ENCODE data around the gene TRPV6.

Gene TRPV6

DNA sequence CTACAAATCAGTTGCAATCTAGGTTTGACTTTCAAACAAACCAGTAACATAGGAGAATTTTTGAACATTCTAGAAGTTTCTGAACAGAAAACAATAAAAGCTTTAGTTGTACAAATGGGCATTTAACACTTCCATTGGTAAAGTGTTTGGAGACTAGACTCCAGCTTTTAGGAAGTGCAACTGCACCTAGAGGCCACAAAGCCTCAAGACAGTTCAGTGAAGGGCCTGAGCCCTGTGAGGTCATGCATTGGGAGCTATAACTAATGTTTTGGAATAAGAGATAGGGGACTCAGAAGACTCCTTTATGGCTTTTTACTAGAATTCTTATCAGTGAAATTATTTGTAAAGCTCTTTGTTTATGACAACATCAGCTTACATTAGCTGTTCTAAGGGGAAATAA is 33.6 kb downstream of the TRPV6 start:
- TF ChIP-seq POLR2AphosphoS5 (IDR thresholded peaks at IDR 0.05; ENCODE audit: low read depth, low read length) = no peak
- TF ChIP-seq TAF1 (IDR thresholded peaks at IDR 0.05; ENCODE audit: borderline replicate concordance, insufficient read depth, low read length) = no peak
- no peak for TF ChIP-seq SIN3A (IDR thresholded peaks at IDR 0.05; ENCODE audit: borderline replicate concordance, insufficient read depth, low read length)
- TF ChIP-seq FOXP2 (optimal IDR thresholded peaks at IDR 0.05; ENCODE audit: borderline replicate concordance, extremely low read depth, extremely low read length, insufficient read depth) = no peak

- TF ChIP-seq SIN3A (IDR thresholded peaks at IDR 0.05; ENCODE audit: borderline replicate concordance, insufficient read depth, low read length) (no peak), FOXP2 (optimal IDR thresholded peaks at IDR 0.05; ENCODE audit: borderline replicate concordance, extremely low read depth, extremely low read length, insufficient read depth) (no peak), POLR2AphosphoS5 (IDR thresholded peaks at IDR 0.05; ENCODE audit: low read depth, low read length) (no peak), TAF1 (IDR thresholded peaks at IDR 0.05; ENCODE audit: borderline replicate concordance, insufficient read depth, low read length) (no peak)
- TF ChIP-seq, protein P1, sequence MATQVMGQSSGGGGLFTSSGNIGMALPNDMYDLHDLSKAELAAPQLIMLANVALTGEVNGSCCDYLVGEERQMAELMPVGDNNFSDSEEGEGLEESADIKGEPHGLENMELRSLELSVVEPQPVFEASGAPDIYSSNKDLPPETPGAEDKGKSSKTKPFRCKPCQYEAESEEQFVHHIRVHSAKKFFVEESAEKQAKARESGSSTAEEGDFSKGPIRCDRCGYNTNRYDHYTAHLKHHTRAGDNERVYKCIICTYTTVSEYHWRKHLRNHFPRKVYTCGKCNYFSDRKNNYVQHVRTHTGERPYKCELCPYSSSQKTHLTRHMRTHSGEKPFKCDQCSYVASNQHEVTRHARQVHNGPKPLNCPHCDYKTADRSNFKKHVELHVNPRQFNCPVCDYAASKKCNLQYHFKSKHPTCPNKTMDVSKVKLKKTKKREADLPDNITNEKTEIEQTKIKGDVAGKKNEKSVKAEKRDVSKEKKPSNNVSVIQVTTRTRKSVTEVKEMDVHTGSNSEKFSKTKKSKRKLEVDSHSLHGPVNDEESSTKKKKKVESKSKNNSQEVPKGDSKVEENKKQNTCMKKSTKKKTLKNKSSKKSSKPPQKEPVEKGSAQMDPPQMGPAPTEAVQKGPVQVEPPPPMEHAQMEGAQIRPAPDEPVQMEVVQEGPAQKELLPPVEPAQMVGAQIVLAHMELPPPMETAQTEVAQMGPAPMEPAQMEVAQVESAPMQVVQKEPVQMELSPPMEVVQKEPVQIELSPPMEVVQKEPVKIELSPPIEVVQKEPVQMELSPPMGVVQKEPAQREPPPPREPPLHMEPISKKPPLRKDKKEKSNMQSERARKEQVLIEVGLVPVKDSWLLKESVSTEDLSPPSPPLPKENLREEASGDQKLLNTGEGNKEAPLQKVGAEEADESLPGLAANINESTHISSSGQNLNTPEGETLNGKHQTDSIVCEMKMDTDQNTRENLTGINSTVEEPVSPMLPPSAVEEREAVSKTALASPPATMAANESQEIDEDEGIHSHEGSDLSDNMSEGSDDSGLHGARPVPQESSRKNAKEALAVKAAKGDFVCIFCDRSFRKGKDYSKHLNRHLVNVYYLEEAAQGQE (IDR thresholded peaks at IDR 0.05; ENCODE audit: insufficient read depth in 1 of 2, low read depth in 2 of 2, low read length in 2 of 2) = no peak
Observed at GRCh38 chr7:142851269-142851668, 34.3 kb downstream of the TRPV6 start.

- TF ChIP-seq TAF1 (IDR thresholded peaks at IDR 0.05; ENCODE audit: borderline replicate concordance, insufficient read depth, low read length) = no peak
- TF ChIP-seq, protein P1 (IDR thresholded peaks at IDR 0.05; ENCODE audit: insufficient read depth in 1 of 2, low read depth in 2 of 2, low read length in 2 of 2) = no peak
- TF ChIP-seq SIN3A (IDR thresholded peaks at IDR 0.05; ENCODE audit: borderline replicate concordance, insufficient read depth, low read length) = no peak
- TF ChIP-seq FOXP2 (optimal IDR thresholded peaks at IDR 0.05; ENCODE audit: borderline replicate concordance, extremely low read depth, extremely low read length, insufficient read depth) = no peak
- TF ChIP-seq POLR2AphosphoS5 (IDR thresholded peaks at IDR 0.05; ENCODE audit: low read depth, low read length) = no peak
Observed at GRCh38 chr7:142847353-142847752, 38.2 kb downstream of the TRPV6 start.

DNA sequence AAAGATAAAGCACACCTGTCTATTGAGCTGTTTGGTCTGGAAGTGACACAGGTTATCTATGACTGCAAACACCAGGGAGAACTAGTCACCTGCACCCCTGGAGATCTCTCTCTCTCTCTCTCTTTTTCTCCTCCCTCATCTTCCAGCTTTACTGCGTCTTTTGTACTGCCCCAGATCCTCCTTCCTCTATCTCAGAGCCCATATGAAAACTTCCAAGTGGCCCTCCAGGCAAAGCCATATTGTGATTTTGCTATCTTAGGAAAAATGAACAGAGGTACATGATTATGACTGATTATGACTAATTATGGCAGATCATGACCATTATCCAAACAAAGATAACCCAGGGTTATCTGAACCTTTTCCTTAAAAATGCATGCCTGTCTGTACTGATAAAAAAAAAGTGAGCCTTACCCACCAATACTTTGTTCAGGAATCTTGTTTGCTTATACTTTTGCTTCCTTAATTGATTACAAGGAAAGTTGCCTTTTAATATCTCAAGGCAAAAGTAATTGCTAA is 43.2 kb downstream of the TRPV6 start:
- no peak for TF ChIP-seq TAF1 (IDR thresholded peaks at IDR 0.05; ENCODE audit: borderline replicate concordance, insufficient read depth, low read length)
- no peak for TF ChIP-seq POLR2AphosphoS5 (IDR thresholded peaks at IDR 0.05; ENCODE audit: low read depth, low read length)
- TF ChIP-seq, protein P1 (IDR thresholded peaks at IDR 0.05; ENCODE audit: insufficient read depth in 1 of 2, low read depth in 2 of 2, low read length in 2 of 2) = no peak
- TF ChIP-seq SIN3A (IDR thresholded peaks at IDR 0.05; ENCODE audit: borderline replicate concordance, insufficient read depth, low read length) = no peak

GRCh38 chr7:142838461-142839213 is 46.9 kb downstream of the TRPV6 start:
- TF ChIP-seq FOXP2 (optimal IDR thresholded peaks at IDR 0.05; ENCODE audit: borderline replicate concordance, extremely low read depth, extremely low read length, insufficient read depth) (no peak), SIN3A (IDR thresholded peaks at IDR 0.05; ENCODE audit: borderline replicate concordance, insufficient read depth, low read length) (no peak), TAF1 (IDR thresholded peaks at IDR 0.05; ENCODE audit: borderline replicate concordance, insufficient read depth, low read length) (no peak), POLR2AphosphoS5 (IDR thresholded peaks at IDR 0.05; ENCODE audit: low read depth, low read length) (no peak)
- TF ChIP-seq, protein P1 (IDR thresholded peaks at IDR 0.05; ENCODE audit: insufficient read depth in 1 of 2, low read depth in 2 of 2, low read length in 2 of 2) = no peak

Data from PFSK-1 (cell line).